Measurements from ENCODE around the gene MOGAT3.

Gene MOGAT3

GRCh38 chr7:101233907-101234547 lies 33.2 kb upstream of the MOGAT3 start:
- FAIRE-seq: no peak

GRCh38 chr7:101232141-101232850 lies 31.5 kb upstream of the MOGAT3 start:
- FAIRE-seq: no peak

- no peak for FAIRE-seq
These were observed 30.8 kb upstream of the MOGAT3 start for GRCh38 chr7:101231644-101232043.

GRCh38 chr7:101226721-101227120 lies 25.9 kb upstream of the MOGAT3 start:
- no peak for FAIRE-seq

- FAIRE-seq: no peak
These were observed 24.8 kb upstream of the MOGAT3 start for GRCh38 chr7:101225650-101226049.

- no peak for FAIRE-seq
These were observed 22.7 kb upstream of the MOGAT3 start for GRCh38 chr7:101223528-101223927.

- no peak for FAIRE-seq
These were observed 21.5 kb upstream of the MOGAT3 start for GRCh38 chr7:101222275-101222830.

GRCh38 chr7:101220295-101220694 lies 19.5 kb upstream of the MOGAT3 start:
- FAIRE-seq: no peak

- FAIRE-seq: no peak
These were observed 17.6 kb upstream of the MOGAT3 start for GRCh38 chr7:101218236-101219125.

GRCh38 chr7:101217388-101218235 lies 16.8 kb upstream of the MOGAT3 start, which contains the start of the genes PLOD3 and ZNHIT1:
PLOD3 (minus strand) TSS chr7:101217581; CDS start chr7:101217274, 307 bp downstream.
ZNHIT1 (plus strand) TSS chr7:101218165; CDS start chr7:101218196, 31 bp downstream.
- peak; percentile 94 for FAIRE-seq

- FAIRE-seq: no peak
These were observed 16.1 kb upstream of the MOGAT3 start for GRCh38 chr7:101216860-101217387.

GRCh38 chr7:101216001-101216859 lies 15.4 kb upstream of the MOGAT3 start:
- no peak for FAIRE-seq

- FAIRE-seq: no peak
These were observed 11.2 kb upstream of the MOGAT3 start for GRCh38 chr7:101212014-101212413.

GRCh38 chr7:101211501-101211900 lies 10.7 kb upstream of the MOGAT3 start:
- no peak for FAIRE-seq

- FAIRE-seq: no peak
These were observed 9.3 kb upstream of the MOGAT3 start for GRCh38 chr7:101210143-101210542.

GRCh38 chr7:101208794-101209193 lies 8.0 kb upstream of the MOGAT3 start:
- FAIRE-seq: no peak

GRCh38 chr7:101207459-101207858 lies 6.6 kb upstream of the MOGAT3 start:
- FAIRE-seq: no peak

- no peak for FAIRE-seq
These were observed 5.8 kb upstream of the MOGAT3 start for GRCh38 chr7:101206665-101207042.

GRCh38 chr7:101205901-101206664 lies 5.2 kb upstream of the MOGAT3 start:
- no peak for FAIRE-seq
